GM18511 (cell line): ENCODE measurements around the gene FOXK2.
A peak's percentile ranks its signal among the peaks of the same experiment; 100 is the strongest.

Experiments
- ATAC-seq: cut with Tn5 transposase; IDR thresholded peaks from one replicate; pipeline ENCODE4 v1.9.1; 2021; ENCODE audit warnings: mild to moderate bottlenecking, moderate library complexity; ENCODE audit not compliant: unreplicated experiment

The FOXK2 gene

DNA sequence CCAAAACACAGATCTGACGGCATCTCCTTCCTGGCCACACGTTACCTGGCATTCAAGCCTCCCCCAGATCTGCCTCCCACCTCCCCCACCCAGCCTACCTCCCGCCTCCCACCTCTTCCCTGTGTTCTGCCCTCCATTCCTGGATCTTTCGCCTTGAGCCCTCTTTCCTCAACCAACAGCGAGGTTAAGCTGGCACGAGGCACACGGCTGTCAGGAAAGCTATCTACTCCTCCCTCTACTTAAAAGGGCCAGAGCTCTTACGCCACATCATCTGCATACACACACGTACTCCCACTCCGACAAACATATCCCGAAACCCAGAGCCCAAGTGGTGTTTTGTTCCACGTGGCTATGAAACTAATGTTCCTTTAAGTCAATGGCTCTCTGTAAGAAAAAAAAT lies 110.7 kb downstream of the FOXK2 start:
- no peak for ATAC-seq

DNA sequence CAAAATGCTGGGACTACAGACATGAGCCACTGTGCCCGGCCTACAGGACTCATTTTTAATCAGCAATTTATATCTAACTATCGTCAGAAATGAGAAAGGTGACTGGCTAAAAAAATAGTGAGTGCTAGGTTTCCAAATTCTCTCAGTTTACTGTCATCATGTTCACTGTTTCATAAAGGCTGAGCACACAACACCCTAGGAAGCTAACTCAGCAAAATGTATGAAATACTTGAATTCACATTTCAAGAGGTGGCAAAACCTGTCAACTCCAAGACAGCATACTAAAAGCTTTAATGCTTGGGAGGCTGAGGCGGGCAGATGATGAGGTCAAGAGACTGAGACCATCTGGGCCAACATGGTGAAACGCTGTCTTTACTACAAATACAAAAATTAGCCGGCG lies 112.0 kb downstream of the FOXK2 start:
- ATAC-seq: no peak

DNA sequence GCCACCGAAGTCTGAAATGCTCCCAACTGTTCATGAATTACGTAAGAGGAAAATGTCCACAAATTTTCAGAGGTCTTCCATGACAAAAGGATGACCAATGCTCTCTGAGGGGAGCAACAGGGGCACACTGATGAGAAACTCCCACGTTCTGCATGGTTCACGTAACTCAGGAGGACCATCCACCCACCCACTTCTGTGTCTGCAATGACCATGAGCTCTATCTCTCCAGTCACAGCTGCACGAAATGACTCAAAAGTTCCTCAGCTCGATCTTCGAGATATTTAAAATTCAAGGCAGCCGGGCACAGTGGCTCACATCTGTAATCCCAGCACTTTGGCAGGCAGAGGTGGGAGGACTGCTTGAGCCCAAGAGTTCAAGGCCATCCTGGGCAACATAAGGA lies 112.9 kb downstream of the FOXK2 start:
- ATAC-seq: no peak

DNA sequence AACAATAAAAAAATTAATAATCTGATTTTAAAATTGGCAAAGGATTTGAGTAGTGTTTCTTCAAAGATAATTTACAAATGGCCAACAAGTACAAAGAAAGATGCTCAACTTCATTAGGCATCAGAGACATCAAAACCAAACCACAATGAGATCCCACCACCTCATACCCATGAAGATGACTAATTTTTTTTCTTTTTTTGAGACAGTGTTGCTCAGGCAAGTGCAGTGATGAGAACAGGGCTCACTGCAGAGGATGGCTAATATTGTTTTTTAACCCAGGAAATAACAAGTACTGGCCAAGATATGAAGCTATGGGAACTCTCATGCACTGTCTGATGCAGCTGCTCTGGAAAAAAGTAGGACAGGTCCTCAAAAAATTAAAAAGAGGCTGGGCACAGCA lies 113.8 kb downstream of the FOXK2 start:
- ATAC-seq: no peak

DNA sequence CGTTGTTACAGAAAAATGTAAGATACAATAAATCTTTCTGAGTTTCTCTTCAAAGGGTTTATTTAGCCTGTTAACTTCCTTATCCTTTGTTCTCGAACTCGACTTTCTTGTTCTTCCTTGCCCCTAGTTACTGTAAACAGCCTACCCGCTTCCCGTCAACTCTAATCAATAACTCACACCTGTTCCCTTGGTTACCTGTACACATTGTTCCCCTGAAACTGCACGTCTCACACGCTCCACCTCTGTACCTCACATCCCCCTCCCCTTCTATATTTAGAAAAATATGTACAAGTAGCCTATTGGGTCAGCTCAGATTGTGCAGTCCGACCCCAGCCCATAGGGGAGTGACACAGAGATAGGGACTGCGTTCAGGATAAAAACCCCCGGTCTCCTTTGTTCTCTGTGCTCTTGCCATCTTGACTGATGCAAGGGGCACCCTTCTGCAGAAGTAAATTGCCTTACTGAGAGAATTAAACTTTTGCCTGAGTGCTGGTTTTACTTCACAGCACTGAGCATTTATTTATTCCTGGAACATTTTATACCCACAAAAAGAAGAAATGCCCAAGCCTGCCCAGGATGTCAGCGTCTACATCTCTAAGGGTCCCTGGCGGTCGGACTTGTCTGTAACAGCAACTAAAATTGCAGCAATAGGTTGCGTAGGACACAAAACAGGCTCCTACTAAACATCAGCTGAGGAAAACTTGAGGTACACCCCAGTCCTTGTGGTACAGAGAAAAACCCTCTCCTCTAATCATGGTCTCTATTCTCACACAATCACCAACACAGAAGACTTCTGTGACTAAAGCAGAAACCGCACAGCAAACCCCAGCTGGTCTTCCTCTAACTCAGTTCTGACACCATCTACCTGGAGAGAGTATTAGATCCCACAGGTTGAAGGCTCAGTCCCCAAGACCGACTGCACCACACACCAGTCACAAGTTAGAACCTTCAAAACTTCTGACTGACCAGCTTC lies 117.4 kb downstream of the FOXK2 start:
- ATAC-seq: no peak

DNA sequence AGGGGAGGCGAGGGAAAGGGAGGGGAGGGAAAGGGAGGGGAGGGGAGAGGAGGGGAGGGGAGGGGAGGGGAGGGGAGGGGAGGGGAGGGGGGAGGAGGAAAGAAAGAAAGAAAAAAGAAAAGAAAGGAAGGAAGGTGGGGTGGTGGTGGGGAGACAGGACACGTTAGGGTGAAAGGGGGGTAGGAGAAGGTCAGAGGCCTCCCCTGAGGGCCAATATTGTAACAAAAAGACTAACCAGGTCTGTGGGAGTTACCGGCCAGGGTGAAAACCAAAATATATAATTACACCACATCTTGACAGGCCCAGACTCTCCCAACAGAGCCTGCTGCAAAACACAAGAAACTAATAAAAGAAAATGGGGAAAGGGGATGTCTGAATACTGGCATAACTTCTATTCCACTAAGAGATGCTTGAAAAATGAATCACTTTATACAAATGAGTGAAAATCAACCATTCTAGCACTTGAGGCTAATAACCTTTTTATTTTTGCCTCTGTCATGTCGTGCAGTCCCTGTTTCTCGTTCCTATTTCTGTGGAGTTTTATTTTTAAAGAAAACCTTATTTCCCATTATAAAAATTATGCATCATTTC lies 118.7 kb downstream of the FOXK2 start:
- ATAC-seq: no peak

DNA sequence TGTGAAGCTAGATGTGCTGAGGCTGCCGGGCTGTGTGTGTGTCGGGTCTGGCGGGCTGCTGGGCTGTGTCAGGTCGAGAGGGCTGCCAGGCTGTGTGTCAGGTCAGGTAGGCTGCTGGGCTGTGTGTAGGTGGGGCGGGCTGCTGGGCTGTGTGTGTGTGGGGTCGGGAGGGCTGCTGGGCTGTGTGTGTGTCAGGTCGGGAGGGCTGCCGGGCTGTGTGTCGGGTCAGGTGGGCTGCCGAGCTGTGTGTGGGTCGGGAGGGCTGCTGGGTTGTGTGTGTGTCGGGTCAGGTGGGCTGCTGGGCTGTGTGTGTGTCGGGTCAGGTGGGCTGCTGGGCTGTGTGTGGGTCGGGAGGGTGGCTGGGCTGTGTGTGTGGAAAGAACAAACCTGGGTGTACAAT lies 120.1 kb downstream of the FOXK2 start:
- ATAC-seq: no peak

DNA sequence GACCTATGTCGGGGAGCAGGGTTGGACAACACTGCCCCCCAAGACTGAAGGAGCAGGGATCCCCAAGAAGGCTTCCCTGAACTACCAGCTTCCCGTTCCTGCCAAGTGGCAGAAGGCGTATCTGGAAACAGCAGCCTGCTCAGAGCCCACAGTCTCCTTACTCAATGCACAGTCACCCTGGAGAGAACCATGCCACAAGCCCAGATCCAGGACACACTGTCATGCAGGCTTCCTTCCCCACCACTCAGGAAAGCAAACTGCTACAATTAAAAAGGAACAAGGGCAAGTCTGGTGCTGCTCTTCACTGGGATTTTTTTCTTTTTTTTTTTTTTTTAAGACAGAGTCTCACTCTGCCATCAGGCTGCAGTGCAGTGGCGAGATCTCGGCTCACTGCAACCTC lies 120.5 kb downstream of the FOXK2 start:
- ATAC-seq: no peak

DNA sequence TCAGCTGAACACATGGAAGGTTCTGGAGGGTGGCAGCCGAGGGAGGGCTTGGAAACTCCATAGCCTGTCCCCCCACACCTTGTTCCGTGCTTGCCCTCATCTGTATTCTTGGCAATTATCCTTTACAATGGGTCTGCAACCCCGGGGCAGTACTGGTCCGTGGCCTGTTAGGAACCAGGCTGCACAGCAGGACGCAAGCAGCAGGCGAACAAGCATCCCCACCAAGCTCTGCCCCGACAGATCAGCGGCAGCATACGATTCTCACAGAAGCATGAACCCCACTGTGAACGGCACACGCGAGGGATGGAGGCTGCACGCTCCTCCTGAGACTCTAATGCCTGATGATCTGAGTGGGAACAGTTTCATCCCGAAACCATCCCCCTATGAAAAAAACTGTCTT lies 122.5 kb downstream of the FOXK2 start:
- no peak for ATAC-seq

DNA sequence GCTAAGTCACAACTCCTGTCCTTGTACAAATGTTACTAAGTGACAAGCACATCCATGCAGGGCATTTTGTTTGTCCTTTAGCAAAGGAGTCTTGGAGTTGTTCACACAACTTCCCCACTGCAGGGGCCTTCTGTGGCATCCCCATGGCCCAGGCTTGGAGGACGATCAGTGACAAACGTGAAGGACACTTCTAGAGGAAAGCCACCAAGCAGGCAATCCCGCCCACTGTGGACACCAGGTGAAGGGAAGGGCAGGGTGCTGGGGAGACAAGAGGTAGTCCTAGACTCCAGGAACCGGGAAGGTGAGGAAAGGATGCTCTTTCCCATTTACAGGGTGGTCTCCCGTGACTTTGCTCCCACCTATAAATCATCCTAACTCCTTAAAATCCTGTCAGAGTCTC lies 124.6 kb downstream of the FOXK2 start:
- ATAC-seq: no peak

DNA sequence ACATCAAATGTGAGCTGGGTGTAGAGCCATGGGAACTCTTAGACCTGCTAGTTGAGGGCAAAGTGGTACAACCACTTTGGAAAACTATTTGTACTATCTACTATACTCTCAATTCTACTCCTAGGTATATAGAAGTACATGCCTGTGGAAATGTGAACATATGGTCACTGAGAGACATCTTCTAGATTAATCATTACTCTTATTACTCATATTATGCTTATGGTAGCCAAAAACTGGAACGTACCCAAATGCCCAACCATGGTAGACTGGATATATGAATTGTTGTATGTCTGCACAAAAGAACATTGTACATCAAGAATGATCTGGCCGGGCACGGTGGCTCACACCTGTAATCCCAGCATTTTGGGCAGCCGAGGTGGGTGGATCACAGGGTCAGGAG lies 126.0 kb downstream of the FOXK2 start:
- no peak for ATAC-seq

DNA sequence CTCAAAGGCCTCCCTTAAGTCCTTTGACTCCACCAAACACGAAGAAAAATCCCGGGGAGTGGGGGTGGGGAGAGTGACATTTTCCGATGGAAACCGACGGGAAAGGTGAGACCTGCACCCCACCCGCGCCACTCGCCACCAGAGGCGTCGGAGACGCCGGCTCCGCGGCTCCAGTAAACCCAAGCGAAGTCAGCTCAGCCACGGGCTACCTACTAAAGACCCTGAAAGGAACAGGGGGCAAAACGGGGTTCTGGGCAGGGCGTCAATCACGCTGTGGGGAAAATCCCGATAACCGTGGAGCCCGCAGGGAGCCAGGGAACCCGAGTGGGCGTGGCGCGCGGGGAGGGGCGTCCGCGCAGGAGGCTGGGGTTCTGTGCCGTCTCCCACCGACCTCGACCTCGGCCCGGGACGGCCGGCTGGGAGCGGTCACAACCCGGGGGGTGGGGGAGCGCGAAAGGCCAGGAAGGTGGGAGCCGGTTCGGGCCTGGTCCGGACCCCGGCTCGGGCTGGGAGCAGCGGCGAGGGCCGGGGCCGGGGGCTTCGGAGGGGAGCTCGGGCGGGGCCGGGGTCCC lies 128.1 kb downstream of the FOXK2 start:
- ATAC-seq: peak; percentile 22

DNA sequence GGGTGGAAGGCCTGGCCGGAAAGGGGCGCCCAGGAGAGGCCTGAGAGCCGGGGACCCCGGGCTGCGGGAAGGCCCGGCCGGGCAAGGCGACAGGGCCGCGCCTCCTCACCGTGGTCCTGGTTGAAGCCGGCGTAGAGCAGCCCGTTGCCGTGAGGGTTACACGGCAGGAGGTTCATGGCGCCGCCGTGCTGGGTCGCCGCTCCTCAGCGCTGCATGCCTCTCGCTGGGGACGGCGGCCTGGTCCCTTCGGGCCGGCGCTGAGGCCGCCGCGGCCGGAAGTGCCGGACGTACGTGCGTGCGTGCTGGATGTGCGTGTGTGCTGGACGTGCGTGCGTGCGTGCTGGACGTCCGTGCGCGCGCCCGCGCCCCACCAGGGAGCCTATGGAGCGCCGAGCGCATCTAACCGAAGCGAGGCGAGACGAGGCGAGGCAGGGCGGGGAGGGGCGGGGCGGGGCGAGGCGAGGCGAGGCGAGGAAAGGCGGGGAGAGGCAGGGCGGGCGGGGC lies 128.7 kb downstream of the FOXK2 start, which contains the start of gene WDR45B:
WDR45B (minus strand) TSS at position 280 of the 504 bp plus-strand sequence; CDS start at position 176, 104 bp downstream.
- ATAC-seq: peak; percentile 92

DNA sequence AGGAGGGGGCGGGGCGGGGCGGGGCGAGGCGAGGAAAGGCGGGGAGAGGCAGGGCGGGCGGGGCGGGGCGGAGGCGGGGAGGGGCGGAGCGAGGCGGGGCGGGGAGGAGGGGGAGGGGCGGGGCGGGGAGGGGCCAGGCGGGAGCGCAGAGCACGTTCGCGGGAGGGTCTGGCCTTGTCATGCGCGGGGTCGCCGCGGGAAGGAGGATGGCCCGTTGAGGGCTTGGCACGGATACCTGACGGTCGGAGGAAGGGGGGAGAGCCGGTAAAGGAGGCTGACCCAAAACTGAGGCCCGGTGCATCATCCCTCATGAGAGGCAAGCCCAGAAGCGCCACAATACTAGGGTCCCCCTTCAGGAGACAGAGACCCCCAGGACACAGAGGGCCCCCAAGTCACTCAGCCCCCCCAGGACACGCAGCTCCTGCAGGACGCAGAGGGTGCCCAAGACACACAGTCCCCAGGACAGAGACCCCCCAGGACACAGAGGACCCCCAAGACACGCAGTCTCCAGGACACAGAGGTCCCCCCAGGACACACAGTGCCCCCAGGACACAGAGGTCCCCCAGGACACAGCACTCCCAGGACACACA lies 129.3 kb downstream of the FOXK2 start:
- ATAC-seq: no peak

DNA sequence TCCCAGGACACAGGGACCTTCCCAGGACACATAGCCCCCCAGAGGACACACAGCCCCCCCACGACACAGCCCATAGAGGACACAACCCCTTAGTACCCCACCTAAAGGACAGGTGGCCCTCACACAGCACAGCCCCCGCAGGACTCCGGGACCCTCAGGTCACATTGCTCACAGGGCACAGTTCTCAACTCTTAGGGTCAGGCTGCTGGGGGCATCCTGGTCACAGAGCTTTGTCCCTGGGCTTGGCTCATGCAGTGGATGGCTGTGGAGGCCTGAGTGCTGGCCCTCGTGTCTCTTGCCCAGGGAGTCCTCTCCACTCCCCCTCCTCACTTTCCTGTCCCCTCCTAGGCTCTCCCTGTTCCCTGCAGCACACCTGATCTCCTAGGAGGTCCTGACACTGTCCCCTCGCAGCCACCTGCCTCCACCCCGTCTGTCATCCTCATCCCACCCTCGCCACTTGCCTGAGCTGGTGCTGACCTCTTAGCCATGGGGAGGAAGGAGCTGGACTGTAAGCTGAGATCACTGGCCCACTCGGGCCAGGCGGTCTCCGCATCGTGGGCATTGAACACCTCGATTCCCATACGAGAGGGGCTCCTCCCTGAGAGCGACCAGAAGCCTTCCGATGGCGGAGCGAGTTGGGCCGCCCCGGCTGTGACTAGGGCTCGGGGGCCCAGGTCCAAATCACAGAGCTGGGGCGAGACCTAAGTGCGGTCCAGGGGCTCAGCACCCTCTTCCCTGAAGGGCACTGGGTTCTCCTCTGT lies 130.1 kb downstream of the FOXK2 start:
- no peak for ATAC-seq

DNA sequence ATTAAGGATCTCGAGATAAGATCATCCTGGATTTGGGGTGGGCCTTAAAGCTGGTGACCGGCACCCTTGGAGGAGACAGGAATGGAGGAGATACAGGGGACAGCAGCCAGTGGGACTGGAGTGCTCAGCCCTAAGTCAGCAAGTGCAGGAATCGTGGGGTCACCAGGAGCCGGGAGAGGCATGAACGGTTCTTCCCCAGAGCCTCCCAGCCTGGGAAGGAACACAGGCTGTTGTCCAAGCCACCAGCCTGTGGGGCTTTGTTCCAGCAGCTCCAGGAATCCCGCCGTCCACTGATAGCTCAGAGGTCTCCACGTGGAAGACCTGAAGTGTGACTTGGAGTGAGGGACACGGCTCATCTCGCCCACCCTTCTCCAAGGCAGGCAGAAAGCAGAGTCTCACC lies 131.2 kb downstream of the FOXK2 start:
- ATAC-seq: no peak

DNA sequence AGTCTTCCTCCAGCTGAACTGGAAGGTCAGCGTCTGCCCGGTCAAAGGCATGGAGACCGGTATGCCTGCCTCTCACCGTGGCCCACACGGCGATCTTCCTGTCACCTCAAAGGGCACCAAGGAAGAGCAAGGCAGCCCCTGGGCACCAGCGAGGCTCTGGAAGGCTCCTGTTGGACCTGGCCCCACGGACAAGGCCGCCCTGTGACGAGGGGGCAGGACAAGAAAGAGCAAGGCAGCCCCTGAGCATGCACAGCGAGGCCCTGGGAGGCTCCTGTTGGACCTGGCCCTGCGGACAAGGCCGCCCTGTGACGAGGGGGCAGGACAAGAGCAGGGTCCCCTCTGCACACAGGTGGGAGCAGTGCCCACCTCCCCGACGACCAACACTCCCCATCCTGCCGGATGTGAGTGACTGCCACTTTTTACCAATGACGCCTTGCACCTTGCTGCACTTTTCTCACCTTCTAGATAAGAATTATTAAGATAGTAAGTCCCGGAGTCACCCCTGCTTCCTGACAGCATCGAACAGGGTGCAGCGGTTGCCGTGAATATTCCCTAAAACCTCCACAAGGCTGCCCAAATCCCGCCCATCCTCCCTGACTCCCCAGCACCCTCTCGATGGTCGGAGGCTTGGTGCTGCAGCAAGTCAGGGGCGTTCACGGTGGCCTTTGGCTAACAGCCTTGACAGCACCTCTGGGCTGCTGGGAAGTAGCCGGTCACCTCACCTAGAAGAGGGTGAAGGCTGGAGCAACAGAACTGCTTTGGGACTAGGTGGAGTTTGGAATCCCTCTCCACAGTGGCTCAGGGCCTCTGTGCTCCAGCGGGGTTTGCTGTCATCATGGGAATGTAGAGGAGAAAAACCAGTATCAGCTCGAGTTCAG lies 134.4 kb downstream of the FOXK2 start:
- no peak for ATAC-seq
